ENCODE results near the gene ERC1.

ERC1 gene

GRCh38 chr12:1533602-1534304, 542.7 kb downstream of the ERC1 start:
- DNase-seq (ENCODE audit: low read depth in 2 of 2): no peak

- no peak for DNase-seq (ENCODE audit: low read depth in 2 of 2)
These were observed 543.7 kb downstream of the ERC1 start for GRCh38 chr12:1534748-1535147.

GRCh38 chr12:1536817-1537216, 545.8 kb downstream of the ERC1 start:
- no peak for DNase-seq (ENCODE audit: low read depth in 2 of 2)

- no peak for DNase-seq (ENCODE audit: low read depth in 2 of 2)
These were observed 548.1 kb downstream of the ERC1 start for GRCh38 chr12:1539135-1539534.

- DNase-seq (ENCODE audit: low read depth in 2 of 2): no peak
These were observed 549.7 kb downstream of the ERC1 start for GRCh38 chr12:1540690-1541089.

GRCh38 chr12:1542599-1542998, 551.6 kb downstream of the ERC1 start:
- no peak for DNase-seq (ENCODE audit: low read depth in 2 of 2)

GRCh38 chr12:1544996-1545700, 554.1 kb downstream of the ERC1 start:
- no peak for DNase-seq (ENCODE audit: low read depth in 2 of 2)

All from fibroblast of skin of left quadriceps (primary cell).